NT2/D1 (cell line): ENCODE measurements around the gene ADAMTS15.

Experiments
- YY1 ChIP-seq: IDR thresholded peaks from 2 replicates; pipeline ENCODE4 v1.6.1; 2011; ENCODE audit not compliant: insufficient read length, insufficient read depth
- ZNF274 ChIP-seq: IDR thresholded peaks from 2 replicates; pipeline ENCODE4 v1.6.1; 2011; ENCODE audit warnings: mild to moderate bottlenecking, low read depth, low read length

- TF ChIP-seq YY1 (no peak), ZNF274 (no peak)
Measured at GRCh38 chr11:130523166-130523565, 74.7 kb downstream of the ADAMTS15 start.
